NOMO-1 treated with dmso at 0.1 percent for 144 hours (cell line): ENCODE results near the gene SORBS1.
"Not testable (repeated sequence)": the region's sequence is repeated elsewhere in the genome, so short reads cannot be mapped to it uniquely, and the experiment has no call there.

Experiments
- DNase-seq: peaks from one replicate; lab custom pipeline; 2025; ENCODE audit not compliant: unreplicated experiment; lab: John Stamatoyannopoulos, UW

Gene SORBS1

DNA sequence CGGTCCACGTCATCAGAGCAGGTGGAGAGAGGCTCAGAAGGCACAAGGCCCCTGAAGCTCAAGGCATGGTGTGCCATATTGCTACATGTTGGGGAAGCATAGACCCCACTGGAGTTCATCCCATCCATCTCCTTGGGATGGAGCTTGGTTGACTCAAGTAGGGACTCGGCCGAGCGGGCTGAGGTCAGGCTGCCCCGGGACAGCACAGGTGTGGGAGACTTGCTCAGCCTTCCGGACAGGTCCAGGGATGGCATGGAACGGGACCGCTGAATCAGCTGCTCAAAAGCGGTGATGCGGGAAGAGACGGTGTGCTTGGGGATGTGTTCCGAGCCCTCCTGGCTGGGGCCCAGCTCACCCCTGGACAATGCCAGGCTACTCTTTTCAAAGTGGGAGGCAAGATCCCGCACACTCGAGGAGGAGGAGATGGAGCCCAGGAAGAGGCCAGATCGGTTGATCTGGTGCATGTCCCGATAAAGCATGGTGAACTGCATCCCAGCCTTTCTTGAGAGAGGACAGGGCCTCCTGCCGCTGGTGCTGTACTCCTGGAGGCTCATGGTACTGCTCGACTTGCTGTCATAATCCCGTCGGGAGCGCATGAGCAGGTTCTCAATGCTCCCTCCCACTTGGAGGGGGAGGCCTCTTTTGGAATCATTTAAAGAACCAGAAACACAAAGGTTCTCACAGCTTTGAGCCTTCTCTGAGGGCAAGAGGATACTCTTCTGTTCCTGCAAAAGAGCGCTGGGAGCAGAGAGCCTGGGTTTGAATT lies 204.8 kb downstream of the SORBS1 start:
- no peak for DNase-seq

DNA sequence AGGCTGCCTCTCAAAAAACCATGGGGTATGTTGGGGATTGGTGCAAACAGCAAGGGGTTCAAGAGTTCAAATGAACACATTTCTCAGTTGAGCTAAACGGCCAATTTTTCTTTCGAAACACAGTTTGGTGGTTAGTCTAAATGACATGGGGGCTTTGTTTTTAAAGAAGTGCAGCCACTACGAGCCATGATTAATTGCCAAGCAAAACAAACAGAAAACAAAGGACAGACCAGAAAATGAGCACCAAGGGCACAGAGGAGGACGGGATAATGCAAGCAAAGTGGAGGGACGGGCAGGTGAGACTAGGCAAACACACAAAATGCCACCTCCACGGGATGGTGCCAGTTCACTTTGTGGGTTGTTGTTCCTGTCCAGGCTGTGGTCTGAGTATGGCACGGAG lies 205.9 kb downstream of the SORBS1 start:
- no peak for DNase-seq

DNA sequence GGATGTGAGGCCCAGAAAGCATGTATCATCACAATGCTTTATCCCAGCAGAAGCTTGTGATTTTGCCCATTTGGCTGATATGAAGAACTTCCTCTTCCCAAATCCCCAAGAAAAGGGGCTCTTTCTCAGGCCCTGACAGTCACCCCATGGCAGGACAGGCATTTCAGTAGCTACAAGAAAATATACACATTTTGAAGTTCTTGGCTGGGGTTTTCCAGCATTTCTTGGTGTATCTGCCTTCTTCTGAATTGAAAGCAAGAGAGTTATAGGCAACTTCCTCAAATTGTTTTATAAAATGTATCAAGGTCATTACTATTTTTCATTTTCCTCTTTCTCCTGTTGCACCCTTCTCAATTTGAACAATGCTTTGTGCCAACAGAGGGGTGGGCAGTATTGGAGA lies 207.1 kb downstream of the SORBS1 start:
- DNase-seq, result no peak

DNA sequence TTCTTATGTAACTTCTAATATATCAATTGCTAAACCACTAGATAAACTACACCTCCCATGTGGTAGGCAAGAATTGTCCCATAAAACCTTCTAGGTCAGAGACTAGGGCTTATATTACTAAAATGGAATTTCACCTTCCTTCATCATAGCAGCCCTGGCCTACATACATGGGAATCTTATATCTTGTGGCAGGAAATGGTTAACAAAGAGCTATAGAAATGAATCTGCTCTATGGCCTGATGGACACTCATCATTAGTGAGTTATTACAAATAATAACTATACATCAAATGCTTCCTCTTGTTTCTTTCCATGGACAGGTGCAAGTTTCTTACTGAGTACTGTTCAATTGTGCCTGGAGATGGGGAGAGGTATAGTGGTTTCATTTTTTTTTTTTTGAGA lies 208.0 kb downstream of the SORBS1 start:
- DNase-seq, result no peak

DNA sequence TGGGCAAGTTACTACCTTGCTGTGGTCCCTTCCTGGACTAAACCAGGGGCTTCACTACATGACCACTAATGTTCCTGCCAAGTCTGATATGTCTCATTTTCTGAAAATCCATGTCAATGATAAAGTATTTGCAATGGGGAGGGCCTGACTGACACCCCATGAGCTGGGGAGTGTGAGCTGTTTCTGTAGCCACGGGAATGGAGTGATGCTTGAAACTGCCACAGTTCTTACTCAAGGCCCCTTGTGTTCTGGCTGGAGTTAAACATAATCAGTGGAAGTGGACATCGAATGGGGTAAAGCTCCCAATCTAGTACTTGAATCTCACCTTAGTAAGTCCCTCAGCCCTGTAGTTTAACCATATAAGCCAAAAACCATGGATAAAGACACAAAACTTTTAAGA lies 208.5 kb downstream of the SORBS1 start:
- DNase-seq, result no peak

DNA sequence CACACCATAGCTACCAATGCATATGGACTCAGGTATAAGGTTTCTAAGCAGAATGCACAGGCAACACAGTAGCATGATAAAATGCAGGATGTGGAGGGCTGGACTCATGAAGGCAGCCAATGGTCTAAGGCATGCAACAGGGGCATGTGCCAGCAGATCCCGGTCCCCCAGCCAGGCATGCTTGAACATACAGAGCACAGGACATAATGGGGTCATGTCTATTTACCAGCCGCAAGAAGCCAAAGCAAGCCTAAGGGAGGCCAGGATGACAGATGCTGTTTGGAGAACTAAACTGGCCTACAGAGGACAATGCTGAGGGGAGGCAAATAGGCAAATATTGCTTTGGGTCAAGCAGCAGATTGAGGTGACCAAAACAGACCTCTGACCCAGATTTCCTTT lies 210.3 kb downstream of the SORBS1 start:
- no peak for DNase-seq

DNA sequence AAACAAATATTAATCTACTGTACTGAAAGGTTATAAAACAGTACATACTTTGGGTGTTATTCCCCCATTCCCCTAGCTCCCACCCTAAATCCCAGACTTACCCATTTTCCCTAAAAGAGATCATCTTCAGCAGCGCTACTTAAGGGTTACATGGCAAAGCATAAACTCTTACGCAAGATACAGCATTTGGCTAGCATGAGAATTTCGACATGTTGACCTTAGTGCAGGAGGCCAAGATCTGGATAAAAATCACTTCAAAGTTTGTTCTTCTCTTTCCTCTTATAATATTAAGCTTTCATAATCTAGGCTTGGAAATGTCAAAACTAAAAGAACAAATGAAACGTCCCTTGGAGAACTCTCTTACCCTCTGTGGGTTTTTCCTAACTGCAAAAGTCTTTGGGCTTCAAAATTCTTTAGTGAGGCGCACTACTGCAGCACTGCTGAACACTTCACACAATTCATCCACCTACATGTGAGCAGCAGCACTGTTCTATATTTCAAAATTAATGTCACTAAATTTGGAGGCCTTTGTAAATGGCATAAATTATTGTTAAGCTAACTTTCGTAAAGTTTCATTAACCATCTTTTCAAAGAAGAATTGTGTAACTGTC lies 210.8 kb downstream of the SORBS1 start:
- no peak for DNase-seq

DNA sequence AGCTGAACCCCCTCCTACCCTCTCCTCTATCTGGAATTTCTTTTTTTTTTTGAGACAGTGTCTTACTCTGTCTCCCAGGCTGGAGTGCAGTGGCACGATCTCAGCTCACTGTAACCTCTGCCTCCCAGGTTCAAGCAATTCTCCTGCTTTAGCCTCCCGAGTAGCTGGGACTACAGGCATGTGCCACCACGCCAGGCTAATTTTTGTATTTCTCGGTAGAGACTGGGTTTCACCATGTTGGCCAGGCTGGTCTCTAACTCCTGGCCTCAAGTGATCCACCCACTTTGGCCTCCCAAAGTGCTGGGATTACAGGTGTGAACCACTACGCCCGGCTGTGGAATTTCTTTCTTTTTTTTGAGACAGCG lies 213.8 kb downstream of the SORBS1 start:
- DNase-seq, result not testable (repeated sequence)

DNA sequence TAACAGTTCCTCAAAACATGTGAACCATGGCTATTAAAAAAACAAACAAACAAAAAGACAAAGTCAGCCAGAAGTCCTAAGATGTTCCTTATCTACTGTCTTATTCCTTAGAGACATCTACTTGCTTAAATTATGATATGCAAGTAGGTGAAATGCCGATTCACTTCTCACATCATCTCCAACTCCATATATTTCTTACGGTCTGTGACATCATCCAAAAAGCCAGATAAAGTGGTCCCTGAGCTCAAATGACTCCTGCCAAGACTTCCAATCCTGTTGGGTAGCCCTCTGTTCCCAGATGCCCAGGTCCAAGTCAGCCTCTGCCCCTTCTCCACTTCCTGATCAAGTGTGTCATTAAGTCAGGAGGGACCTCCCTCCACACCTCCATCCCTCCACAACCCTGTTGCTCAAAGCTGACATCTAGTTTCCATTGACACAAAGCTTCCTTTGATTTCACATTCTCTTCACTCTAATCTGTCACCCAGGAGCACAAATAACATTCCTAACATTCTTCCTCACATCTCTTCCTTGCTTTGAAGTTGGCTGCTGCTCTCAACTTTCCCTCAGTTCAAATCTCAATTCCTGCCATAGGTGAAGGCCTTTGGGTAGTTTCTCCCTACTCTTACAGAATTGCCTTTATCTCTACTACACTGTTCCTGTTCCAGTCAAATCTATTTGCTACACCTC lies 214.3 kb downstream of the SORBS1 start:
- no peak for DNase-seq

DNA sequence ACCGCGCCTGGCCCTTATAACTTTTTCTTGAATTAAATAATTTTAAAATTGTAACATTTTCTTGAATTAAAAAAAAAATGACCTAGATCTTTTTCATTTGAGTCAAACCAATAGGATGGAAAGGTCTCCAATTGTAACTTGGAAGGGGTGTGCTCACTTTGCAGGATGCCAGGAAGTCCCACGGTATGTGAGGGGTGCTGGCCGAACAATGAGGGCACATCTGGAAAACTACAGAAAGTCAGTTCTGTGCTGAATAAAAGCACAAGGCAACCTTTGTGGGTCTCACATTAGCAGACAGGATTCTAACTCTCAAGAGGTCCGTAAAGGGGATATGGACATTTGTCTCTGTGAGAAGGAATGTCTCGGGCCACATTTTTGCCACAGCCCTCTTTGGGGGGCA lies 217.6 kb downstream of the SORBS1 start:
- no peak for DNase-seq

DNA sequence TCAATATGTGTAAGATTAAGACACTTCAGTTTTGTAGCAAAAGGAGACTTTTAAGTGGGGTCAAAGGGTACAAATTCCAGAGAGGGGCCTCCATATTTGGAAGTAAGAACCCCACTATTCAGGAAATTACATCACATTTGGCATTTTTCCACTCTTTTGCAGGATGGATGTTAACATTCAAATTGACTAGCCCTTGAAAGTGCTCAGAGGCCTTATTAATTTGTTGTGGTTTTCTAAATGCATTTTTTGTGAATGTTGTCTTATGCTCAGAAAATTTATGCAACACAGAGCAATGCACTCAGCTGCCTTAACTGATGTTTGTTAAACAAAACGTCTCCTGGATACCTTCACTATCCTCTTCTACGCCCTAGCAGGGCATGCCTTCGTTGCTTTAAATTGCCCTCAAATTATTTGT lies 219.4 kb downstream of the SORBS1 start:
- no peak for DNase-seq

DNA sequence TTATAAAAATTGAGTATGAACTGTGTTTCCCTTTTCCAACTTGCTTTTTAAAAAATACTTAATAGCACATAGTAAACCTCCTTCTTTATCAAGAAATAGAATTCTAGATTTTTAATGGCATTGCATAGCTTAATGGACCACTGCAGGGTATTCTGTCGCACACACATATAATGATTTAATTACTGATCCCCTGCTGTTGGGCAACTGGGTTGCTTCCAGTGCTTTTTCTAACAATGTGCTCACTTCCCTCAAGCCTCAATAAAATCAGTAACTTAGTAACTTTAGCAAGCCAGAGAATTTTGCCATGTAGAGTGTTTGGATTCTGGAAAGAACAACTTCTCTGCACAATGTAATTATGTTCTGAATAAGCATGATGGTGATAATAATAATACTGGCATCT lies 221.3 kb downstream of the SORBS1 start:
- DNase-seq, result no peak

DNA sequence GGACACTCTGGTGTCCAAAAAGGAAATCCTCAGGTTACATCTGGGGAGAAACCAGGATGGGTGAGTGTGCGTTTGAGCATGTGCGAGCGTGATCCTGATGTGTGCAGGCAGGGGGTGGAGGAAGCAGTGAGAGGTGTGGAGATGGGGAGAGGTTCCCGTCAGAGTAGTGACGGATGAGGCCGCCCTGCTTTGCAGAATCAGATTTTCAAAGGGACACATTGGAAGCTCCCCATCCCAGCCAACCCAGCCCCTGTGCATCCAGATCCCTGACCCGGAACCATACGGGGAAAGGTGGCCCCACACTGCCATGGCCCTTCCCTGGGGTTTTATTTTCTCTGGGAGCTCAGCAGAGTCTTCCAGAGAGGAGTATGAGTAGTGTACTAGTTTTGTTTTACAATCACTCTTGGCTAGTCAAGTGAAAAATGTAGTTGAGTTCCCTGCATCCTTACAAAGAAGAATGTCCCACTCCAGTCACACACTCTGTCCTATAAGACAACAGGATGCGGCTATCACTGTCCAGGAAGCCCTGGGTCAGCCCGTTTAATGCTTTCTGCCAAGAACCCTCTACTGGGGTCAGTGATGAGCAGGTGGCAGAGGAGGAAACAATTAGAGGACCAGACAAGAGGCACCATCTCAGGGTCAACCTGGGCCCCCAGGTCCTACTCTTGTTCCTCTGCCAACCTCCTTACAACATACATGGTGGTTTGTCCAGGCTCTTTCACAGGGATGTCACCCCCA lies 223.6 kb downstream of the SORBS1 start:
- no peak for DNase-seq

DNA sequence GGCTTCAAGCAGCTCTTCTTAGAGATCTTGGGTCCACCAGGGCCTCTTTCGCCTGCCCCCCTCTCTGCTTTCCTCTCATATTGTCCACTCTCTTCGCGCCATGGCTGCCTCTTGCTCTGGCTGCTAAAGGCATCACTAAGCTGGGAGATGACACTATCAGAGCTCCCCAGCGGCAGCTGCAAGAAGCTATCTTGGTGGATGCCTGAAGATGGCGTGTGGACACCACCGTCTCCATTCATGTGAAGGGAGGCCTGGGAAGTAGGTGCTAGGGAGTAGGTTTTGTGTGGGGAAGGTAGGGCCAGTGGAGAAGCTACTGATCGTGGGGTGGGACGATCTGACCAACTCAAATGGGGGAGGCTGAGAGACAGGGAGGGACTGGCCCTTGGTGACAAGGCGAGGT lies 224.5 kb downstream of the SORBS1 start:
- DNase-seq, result no peak

DNA sequence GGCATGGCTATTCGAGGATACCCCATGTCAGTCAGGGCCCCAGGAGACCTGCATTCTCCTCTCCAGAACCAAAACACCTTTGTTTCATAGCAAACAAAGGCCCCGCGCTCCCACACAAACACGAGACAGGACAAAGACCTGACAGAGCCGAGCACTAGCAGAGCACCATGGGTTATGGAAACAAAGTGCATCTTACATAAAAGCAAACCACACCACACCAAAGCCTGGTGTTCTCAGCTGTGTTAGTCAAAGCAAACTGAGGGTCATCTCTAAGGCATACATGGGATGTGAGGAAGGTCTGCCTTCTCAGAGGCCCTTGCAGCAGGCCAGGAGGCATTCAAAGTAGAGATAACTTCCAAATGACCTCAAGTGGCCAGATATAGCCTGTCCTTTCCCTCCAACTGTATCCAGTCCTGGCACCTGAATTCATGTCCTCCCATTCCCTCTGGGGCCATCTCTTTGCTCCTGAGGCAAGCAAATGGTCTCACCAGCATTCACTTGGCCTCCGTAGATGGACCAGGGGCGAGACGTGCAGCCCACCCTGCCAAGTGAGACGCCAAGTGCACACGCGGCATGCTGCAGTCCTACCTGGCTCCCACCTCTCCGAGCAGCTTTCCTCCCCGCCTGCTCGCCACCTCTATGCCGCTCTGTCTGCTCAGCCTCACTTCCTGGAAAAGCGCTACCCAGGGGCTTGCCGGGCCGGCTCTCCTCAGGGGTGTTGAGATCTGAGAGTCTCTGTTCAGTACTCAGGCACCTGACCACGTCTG lies 225.1 kb downstream of the SORBS1 start:
- no peak for DNase-seq

DNA sequence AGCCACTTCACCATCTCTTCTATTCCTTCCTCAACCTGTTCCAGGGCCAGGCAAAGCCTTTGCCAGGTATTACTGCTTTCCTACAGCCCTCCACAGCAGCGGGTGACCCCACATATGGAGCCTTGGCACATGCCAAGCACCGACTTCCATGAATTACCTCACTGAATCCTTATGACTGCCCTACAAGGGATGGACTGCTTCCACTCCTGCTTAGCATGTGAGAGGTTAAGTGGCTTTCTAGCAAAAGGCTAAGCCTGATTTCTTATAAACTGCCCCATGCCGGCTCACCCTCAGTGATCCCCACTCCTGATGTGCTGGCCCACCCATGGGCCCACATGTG lies 226.4 kb downstream of the SORBS1 start:
- DNase-seq, result no peak

DNA sequence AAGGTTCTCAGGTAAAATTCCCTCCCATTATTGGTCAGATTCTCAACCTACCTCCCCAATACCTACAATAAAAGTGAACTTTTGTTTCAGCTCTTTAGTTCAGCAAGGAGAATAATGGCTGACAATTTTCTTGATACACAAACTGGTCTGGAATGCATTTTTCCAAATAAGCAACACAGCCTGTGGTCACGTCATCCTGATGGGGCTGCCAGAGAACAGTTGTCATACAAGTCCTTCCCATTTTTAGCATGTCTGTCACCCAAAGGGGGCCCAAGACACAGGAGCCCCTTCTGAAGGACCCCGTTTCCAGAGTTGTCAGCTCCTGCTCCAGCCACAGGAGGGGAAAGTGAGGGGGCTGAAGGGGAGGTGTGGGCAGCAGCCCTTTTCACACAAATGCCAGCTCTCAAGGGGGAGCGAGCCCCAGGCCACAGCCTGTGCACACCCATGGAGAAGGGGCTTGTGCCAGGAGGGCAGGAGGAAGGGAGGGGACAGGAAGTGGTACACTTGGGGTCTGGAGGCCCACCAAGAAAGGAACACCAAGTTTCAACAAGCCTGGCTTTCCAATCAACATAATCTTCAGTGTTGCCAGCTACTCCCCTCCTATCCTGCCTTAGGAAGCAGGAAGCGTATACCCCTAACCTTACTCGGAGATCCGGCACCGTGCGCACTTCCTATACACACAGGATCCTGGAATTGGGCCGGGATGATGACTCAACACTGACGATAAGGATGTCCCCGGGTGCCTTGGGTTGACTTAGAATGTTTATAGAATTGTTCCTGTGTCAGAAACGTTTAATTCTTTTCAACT lies 227.0 kb downstream of the SORBS1 start:
- DNase-seq, result no peak

DNA sequence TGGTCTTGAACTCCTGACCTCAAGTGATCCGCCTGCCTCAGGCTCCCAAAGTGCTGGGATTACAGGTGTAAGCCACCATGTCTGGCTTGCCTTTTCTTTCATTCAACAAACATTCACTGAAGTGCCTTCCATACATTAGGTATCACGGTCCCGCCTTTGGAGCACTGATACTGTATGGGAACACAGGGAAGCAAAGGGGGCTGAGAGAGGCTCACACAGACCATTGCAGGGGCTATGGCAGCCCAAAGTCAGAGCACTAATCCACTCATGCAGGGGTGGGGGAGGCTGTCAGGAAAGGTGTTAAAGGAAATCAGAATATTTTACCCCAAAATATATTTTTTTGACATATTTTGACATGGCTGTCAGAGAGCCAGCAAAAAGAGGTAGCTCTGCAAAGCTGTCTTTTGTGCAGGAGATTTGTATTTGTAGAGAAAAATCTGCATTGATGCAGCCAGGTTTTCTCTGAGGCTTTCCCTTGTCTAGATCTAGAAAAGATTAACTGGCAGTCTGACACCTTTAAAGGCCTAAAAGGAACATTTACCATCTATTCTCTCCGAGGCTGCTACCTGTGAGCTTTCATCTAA lies 228.4 kb downstream of the SORBS1 start:
- no peak for DNase-seq

DNA sequence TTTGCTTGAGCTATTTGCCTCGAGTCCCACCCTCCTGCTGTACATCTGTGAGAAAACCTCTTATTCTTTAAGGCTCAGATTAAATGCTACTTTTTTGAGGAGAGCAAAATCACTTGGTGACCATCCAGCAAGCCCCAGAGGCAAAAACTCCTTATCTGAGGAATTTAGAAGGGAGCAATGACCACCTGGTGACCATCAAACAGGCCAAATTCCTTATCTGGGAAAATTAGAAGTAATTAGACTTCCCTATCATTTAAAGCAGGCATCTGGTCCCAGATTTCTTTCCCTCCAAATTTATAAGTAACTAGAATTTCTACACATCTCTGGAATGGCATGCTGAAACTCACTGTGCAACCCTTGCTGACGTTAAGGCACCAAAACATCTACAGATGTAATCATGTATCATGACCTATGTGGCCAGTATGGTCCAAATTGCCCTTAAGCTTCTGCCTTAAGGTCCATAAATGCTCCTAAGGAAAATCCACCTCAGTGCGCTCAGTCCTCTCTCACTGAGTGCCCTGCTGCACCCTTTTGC lies 229.5 kb downstream of the SORBS1 start:
- DNase-seq, result no peak
